ENCODE data around the gene SEMA4B. TPM values are rescaled to one million over a fixed set of nuclear protein-coding genes. Genes with fewer than 3 reads are reported as not detected.

Gene SEMA4B
- total RNA-seq, 4 donors from 2014 or later = 89.2 to 151 (median 106) TPM

DNA sequence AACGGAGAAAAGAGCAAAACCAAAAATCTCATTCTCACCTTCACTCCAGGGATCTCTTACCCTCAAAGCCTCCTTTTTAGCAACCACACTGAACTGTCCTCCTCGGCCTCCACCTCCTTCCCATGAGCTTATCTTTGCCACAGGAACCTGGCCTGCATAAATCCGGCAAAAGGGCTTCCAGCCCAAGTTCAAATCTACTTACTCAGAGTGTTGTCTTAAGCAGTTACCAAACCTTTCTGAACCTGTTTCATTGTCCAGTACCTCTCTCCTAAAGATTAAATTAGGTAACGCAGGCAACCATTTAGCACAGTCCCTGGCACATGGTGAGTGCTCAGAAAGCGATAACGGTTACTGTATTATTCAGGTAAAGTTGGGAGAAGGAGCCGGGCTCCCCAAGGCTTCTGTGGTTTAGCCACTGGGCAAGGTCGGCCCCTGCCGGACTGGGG lies 31.8 kb downstream of the SEMA4B start:
- 10 to 14% methylated on average over 9 of the region's 9 CpGs for WGBS, 2 donors
- peak overlapping the region; percentile 68 for H3K4me3 ChIP-seq (ENCODE audit: low read depth, poor library complexity, severe bottlenecking)
- intact Hi-C loops (cut with DNase I; ENCODE audit: low total_unique reads) = loop anchor here (2.0 kb wide), 1 partner anchor 16 kb away; the partner anchor contains the start of gene TTLL13
- TF ChIP-seq POLR2A (IDR thresholded peaks at IDR 0.05) (no peak), CTCF (IDR thresholded peaks at IDR 0.05) (no peak)
- DNase-seq (ENCODE audit: low spot score in 2 of 2) = no peak

- WGBS, 2 donors = 0 to 1% methylated on average over 34 to 45 of the region's 63 CpGs
- peak within 1 kb of the TSS; percentile 68 for H3K4me3 ChIP-seq (ENCODE audit: low read depth, poor library complexity, severe bottlenecking)
- no peak for TF ChIP-seq CTCF (IDR thresholded peaks at IDR 0.05)
- TF ChIP-seq POLR2A (IDR thresholded peaks at IDR 0.05) = no peak
- intact Hi-C loops (cut with DNase I; ENCODE audit: low total_unique reads) = loop anchor here (2.0 kb wide), 1 partner anchor 15 kb away; the partner anchor contains the start of gene TTLL13
- DNase-seq (ENCODE audit: low spot score in 2 of 2) = peak; percentile 94 to 99
These were observed 32.4 kb downstream of the SEMA4B start, which contains the start of gene CIB1 for GRCh38 chr15:90233387-90234095. CIB1 (minus strand) TSS chr15:90233941; CDS start chr15:90233885, 56 bp downstream.

DNA sequence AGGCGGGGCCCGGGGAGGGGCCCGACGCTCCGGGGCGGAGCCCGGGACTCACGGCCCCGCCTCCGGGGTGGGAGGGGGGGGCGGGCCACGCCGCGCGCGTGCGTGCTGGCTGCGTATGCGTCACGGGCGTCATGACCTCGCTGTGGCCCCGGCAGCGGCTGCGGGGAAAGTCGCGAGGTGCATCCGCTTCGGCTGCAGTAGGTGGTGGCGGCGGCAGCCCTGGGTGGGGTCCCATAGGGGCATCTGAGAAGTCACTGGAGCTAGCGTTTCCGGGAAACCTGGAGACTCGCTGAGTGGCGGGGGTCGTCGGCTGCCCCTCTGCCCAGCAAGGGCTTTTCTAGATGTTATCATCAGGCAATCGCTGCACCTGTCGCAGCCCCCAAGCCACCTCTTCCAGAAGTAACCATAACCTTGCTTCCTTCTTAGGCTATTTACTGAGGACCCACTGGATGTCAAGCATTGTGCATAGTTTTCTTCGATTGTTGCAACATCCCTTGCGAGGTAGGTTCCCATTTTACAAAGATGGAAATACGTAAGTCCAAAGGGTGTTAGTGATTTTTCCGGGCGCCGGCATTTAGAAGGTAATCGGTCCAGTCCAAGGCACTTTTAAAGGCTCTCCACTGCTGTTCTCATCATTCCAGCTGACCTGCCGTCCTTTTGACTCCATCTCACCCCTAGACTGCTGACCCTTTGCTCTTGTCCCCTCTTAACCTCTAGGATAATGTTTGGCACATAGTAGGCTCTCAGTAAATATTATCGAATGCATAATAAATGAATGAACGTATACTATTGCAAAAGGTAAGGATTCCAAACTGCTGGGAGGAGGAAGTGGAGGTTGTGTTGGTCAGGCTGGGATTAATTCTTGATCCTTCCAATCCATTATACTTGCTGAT lies 33.2 kb downstream of the SEMA4B start, which contains the start of gene GDPGP1:
TSS of gene GDPGP1 (plus strand) at position 114 of the 893 bp plus-strand sequence. CDS start 6,700 bp downstream, outside the sequence.
- intact Hi-C loops (cut with DNase I; ENCODE audit: low total_unique reads) = no loop called here
- no peak for TF ChIP-seq CTCF (IDR thresholded peaks at IDR 0.05)
- no peak for TF ChIP-seq POLR2A (IDR thresholded peaks at IDR 0.05)
- H3K4me3 ChIP-seq (ENCODE audit: low read depth, poor library complexity, severe bottlenecking) = peak within 1 kb of the TSS; percentile 68
- WGBS, 2 donors = 17% methylated on average over 17 to 20 of the region's 49 CpGs
- no peak for DNase-seq (ENCODE audit: low spot score in 2 of 2)

GRCh38 chr15:90239371-90239770 lies 38.2 kb downstream of the SEMA4B start:
- intact Hi-C loops (cut with DNase I; ENCODE audit: low total_unique reads) = no loop called here
- H3K4me3 ChIP-seq (ENCODE audit: low read depth, poor library complexity, severe bottlenecking) = no peak overlapping the region
- no peak for DNase-seq (ENCODE audit: low spot score in 2 of 2)
- 76 to 86% methylated on average over 3 of the region's 3 CpGs for WGBS, 2 donors
- no peak for TF ChIP-seq POLR2A (IDR thresholded peaks at IDR 0.05)
- TF ChIP-seq CTCF (IDR thresholded peaks at IDR 0.05) = no peak

GRCh38 chr15:90240856-90241255 lies 39.7 kb downstream of the SEMA4B start:
- DNase-seq (ENCODE audit: low spot score in 2 of 2) = no peak
- H3K4me3 ChIP-seq (ENCODE audit: low read depth, poor library complexity, severe bottlenecking) = no peak overlapping the region
- WGBS, 2 donors = 89 to 90% methylated on average over 8 of the region's 8 CpGs
- intact Hi-C loops (cut with DNase I; ENCODE audit: low total_unique reads) = no loop called here
- no peak for TF ChIP-seq POLR2A (IDR thresholded peaks at IDR 0.05)
- no peak for TF ChIP-seq CTCF (IDR thresholded peaks at IDR 0.05)

Data from lower leg skin (tissue), 4 donors.